ENCODE data around the gene KRTAP27-1.

Gene KRTAP27-1

DNA sequence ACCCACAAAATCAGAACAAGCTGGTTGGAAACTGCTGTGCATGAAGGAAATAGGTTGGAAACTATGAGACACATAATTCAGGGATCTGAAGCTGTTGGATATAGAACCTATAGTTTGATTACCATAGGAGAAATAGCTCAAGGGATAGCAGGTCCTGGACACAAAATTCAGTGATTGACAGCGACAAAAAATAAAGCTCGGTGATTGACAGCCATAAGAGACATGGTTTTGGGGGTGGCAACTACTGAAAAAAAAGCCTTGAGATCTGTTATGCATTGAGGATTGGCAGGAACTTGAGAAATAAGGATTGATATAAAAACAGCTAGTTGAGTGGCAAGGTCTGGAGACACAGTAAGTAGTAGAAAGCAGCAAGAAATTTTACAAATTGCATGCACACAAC, 48.3 kb downstream of the KRTAP27-1 start, which contains the start of gene KRTAP25-1:
KRTAP25-1 (minus strand) TSS at position 300 of the 400 bp plus-strand sequence; CDS start at position 276, 24 bp downstream.
- no peak for DNase-seq (ENCODE audit: low spot score)
